ENCODE results near the gene NDUFB4.
A peak's percentile ranks its signal among the peaks of the same experiment; 100 is the strongest.

NDUFB4 gene

GRCh38 chr3:120641696-120642246 is 45.6 kb downstream of the NDUFB4 start:
- no peak for DNase-seq

DNA sequence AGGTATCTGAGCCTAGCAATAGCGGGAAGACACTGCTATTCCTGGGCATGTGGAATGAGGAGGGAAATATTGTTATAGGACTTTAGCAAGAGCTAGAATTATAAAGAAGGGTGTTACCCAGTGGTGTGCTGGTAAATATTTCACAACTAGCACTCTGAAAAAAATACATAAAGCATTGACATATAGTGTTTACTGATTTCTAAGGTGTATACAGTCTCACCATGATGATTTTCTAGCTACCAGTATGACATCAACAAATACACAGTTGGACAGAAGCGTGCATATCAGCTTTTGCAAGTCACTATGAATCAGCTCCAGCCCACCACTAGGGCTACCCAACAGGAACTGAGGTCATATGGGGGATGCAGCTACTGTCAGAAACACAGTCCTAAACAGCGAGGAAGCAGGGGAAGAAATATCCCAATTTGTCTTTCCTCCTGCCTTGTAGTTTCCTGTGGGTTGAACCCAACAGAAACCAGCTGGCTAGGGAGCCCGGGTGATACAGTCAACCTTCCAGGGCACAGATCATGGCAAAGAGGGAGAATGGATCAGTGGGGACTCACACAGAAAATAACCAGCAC is 46.3 kb downstream of the NDUFB4 start:
- DNase-seq: peak; percentile 93

- DNase-seq: no peak
Observed at GRCh38 chr3:120645083-120645845, 49.1 kb downstream of the NDUFB4 start.

- DNase-seq: peak; percentile 50
Observed at GRCh38 chr3:120646771-120647432, 50.8 kb downstream of the NDUFB4 start.

- no peak for DNase-seq
Observed at GRCh38 chr3:120648290-120648689, 52.2 kb downstream of the NDUFB4 start.

- DNase-seq: peak; percentile 9
Observed at GRCh38 chr3:120649830-120650233, 53.7 kb downstream of the NDUFB4 start.

DNA sequence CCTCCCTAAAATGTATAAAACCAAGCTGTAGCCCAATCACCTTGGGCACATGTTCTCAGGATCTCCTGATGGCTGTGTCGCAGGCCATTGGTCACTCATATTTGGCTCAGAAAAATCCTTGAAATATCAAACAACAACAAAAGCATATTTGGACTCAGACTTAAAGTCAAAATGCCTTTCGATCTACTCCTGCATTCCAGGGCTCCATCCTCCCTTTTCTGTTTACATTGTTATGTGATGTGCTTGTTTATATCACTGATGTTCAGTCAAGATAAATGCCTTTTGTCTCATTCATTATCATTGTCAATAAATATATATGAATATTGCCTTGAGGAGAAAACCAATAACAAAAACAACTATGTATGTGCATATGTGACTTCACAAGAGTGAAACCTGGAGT is 54.2 kb downstream of the NDUFB4 start:
- no peak for DNase-seq

All from OCI-M1 (cell line).